DOHH2 (cell line): ENCODE data around the gene BEND5.

Experiments
- H3F3A ChIP-seq: fragments of 200-600 bp; sonication (generic), shearing (Covaris generic); 2 replicates; pipeline ENCODE4 v1.6.0; 2016; ENCODE audit warnings: antibody characterized with exemption, mild to moderate bottlenecking; ENCODE audit not compliant: control insufficient read depth, insufficient read depth
- H3K27ac ChIP-seq: fragments of 200-600 bp; sonication (generic); 2 replicates; pipeline ENCODE4 v1.5.1; 2014; ENCODE audit warnings: low read depth, mild to moderate bottlenecking, low read length, moderate library complexity
- H3K27me3 ChIP-seq: fragments of 200-600 bp; sonication (generic); 2 replicates; pipeline ENCODE4 v1.6.1; 2014; ENCODE audit warnings: mild to moderate bottlenecking, low read length, mixed read lengths; ENCODE audit not compliant: control insufficient read depth
- H3K36me3 ChIP-seq: fragments of 200-600 bp; sonication (generic); 2 replicates; pipeline ENCODE4 v1.6.1; 2014; ENCODE audit warnings: mild to moderate bottlenecking, low read length, moderate library complexity, mixed read lengths; ENCODE audit not compliant: control insufficient read depth
- H3K4me1 ChIP-seq: fragments of 200-600 bp; sonication (generic); 2 replicates; pipeline ENCODE4 v1.6.1; 2014; ENCODE audit warnings: mild to moderate bottlenecking, low read length, mixed read lengths; ENCODE audit not compliant: control insufficient read depth
- H3K4me2 ChIP-seq: fragments of 200-600 bp; sonication (generic); 2 replicates; pipeline ENCODE4 v1.6.0; 2014; ENCODE audit warnings: mild to moderate bottlenecking, low read length, moderate library complexity
- H3K4me3 ChIP-seq: fragments of 200-600 bp; sonication (generic); 2 replicates; pipeline ENCODE4 v1.5.1; 2014; ENCODE audit warnings: mild to moderate bottlenecking, low read length, mixed read lengths
- H3K79me2 ChIP-seq: fragments of 200-600 bp; sonication (generic); 2 replicates; pipeline ENCODE4 v1.6.1; 2014; ENCODE audit warnings: mild to moderate bottlenecking, low read length, mixed read lengths; ENCODE audit not compliant: control insufficient read depth
- H3K9me2 ChIP-seq: fragments of 200-600 bp; sonication (generic); replicated peaks from 2 replicates; pipeline ENCODE4 v1.6.1; 2014; ENCODE audit warnings: mild to moderate bottlenecking, low read length, mixed read lengths; ENCODE audit not compliant: control insufficient read depth
- H3K9me3 ChIP-seq: fragments of 200-600 bp; sonication (generic); 2 replicates; pipeline ENCODE4 v1.6.1; 2014; ENCODE audit warnings: antibody characterized with exemption, low read length, mixed read lengths; ENCODE audit not compliant: control insufficient read depth, insufficient read depth
- H4K20me1 ChIP-seq: fragments of 200-600 bp; sonication (generic); 2 replicates; pipeline ENCODE4 v1.6.0; 2014; ENCODE audit warnings: low read depth, mild to moderate bottlenecking, antibody characterized with exemption, low read length, moderate library complexity; ENCODE audit not compliant: control insufficient read depth, insufficient read depth
- EZH2phosphoT487 ChIP-seq: fragments of 200-600 bp; sonication (generic); IDR thresholded peaks from 2 replicates; pipeline ENCODE4 v1.6.1; 2017; ENCODE audit warnings: borderline replicate concordance, mild to moderate bottlenecking, antibody characterized with exemption, low read length, moderate library complexity, mixed read lengths
- TF ChIP-seq, protein P1 (sequence below): fragments of 200-600 bp; sonication (generic); IDR thresholded peaks from one replicate; pipeline ENCODE4 v1.5.1; 2014; ENCODE audit warnings: antibody characterized with exemption, mild to moderate bottlenecking, low read depth, low read length; ENCODE audit not compliant: poor library complexity, severe bottlenecking

Gene BEND5

DNA sequence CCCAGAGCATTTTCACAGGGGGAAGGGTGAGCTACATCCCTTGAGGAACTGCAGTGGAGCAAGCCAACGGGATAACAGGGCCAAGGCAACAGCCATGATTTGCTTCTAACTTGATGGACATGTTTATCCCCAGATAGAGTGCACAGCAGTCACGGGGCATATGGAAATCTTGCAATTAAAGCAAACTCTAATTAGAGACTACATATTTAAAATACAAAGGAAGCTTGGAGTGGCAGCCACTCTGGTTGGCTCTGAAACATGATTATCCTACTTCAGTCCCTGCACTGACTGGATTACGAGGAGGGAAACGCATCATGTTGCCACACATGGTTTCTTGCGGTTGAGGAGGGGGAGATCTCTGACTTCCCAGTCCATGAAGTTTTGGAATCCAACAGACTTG lies 60.8 kb downstream of the BEND5 start:
- Histone ChIP-seq H3K4me1 (no peaks in the 10 kb centered on the region), H3K79me2 (no peaks in the 10 kb centered on the region), H4K20me1 (no peaks in the 10 kb centered on the region), H3K27ac (no peak overlapping the region), H3K4me2 (no peak overlapping the region), H3K36me3 (no peaks in the 10 kb centered on the region), H3K4me3 (no peak overlapping the region), H3K9me2 (no peaks in the 10 kb centered on the region), H3K27me3 (no peaks in the 10 kb centered on the region), H3F3A (no peaks in the 10 kb centered on the region), H3K9me3 (no peaks in the 10 kb centered on the region)
- no peak for TF ChIP-seq EZH2phosphoT487
- TF ChIP-seq, protein P1, sequence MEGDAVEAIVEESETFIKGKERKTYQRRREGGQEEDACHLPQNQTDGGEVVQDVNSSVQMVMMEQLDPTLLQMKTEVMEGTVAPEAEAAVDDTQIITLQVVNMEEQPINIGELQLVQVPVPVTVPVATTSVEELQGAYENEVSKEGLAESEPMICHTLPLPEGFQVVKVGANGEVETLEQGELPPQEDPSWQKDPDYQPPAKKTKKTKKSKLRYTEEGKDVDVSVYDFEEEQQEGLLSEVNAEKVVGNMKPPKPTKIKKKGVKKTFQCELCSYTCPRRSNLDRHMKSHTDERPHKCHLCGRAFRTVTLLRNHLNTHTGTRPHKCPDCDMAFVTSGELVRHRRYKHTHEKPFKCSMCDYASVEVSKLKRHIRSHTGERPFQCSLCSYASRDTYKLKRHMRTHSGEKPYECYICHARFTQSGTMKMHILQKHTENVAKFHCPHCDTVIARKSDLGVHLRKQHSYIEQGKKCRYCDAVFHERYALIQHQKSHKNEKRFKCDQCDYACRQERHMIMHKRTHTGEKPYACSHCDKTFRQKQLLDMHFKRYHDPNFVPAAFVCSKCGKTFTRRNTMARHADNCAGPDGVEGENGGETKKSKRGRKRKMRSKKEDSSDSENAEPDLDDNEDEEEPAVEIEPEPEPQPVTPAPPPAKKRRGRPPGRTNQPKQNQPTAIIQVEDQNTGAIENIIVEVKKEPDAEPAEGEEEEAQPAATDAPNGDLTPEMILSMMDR, result no peak

DNA sequence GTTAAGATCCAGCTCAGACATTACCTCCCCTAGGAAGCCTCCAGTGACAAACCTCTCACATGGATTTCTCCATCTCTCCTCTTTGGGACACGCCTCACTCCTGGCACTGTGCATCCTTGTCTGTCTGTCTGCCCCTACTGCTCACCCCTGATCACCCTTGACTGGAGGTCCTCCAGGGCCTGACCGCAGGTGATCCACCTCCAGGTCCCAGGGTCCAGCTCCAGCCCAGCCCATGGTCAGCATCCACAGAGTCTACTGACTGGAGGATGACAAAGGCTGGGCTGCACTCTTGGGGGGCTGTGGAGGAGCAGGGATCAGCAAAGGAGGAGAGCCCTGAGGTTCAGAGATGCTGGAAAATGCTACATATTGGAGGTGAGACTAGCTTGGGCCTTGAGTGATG lies 65.8 kb downstream of the BEND5 start:
- TF ChIP-seq, protein P1, result no peak
- no peak for TF ChIP-seq EZH2phosphoT487
- Histone ChIP-seq H3K4me3 (no peak overlapping the region), H3K36me3 (no peaks in the 10 kb centered on the region), H3K4me1 (no peaks in the 10 kb centered on the region), H4K20me1 (no peaks in the 10 kb centered on the region), H3K79me2 (no peaks in the 10 kb centered on the region), H3F3A (no peaks in the 10 kb centered on the region), H3K9me3 (no peaks in the 10 kb centered on the region), H3K27me3 (no peaks in the 10 kb centered on the region), H3K9me2 (no peaks in the 10 kb centered on the region), H3K4me2 (no peak overlapping the region), H3K27ac (no peak overlapping the region)

GRCh38 chr1:48710318-48710717 lies 66.4 kb downstream of the BEND5 start:
- H3K36me3 ChIP-seq, result no peaks in the 10 kb centered on the region
- H3K4me3 ChIP-seq, result no peak overlapping the region
- no peaks in the 10 kb centered on the region for H3K9me2 ChIP-seq
- H3K27ac ChIP-seq, result no peak overlapping the region
- no peaks in the 10 kb centered on the region for H3K4me1 ChIP-seq
- no peaks in the 10 kb centered on the region for H3F3A ChIP-seq
- H3K27me3 ChIP-seq, result no peaks in the 10 kb centered on the region
- no peaks in the 10 kb centered on the region for H4K20me1 ChIP-seq
- no peak for TF ChIP-seq EZH2phosphoT487
- TF ChIP-seq, protein P1, result no peak
- no peak overlapping the region for H3K4me2 ChIP-seq
- H3K79me2 ChIP-seq, result no peaks in the 10 kb centered on the region
- no peaks in the 10 kb centered on the region for H3K9me3 ChIP-seq

DNA sequence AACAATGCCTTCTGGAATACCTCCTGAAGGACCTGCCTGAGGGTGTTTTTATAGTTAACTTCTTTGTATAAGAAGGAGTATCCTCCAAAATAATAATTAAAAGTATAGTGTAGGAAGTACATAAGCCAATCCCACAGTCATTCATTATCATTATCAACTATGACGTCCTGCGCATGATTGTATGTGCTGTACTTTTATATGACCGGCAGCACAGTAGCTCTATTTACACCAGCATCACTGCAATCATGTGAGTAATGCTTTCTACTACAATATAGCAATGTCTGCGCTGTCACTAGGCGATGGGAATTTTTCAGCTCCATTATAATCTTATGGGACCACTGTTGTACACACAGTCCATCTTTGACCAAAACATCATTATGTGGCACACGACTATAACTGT lies 72.0 kb downstream of the BEND5 start:
- no peak overlapping the region for H3K4me3 ChIP-seq
- no peaks in the 10 kb centered on the region for H3K9me3 ChIP-seq
- H4K20me1 ChIP-seq, result no peaks in the 10 kb centered on the region
- no peaks in the 10 kb centered on the region for H3K4me1 ChIP-seq
- H3K36me3 ChIP-seq, result no peaks in the 10 kb centered on the region
- H3F3A ChIP-seq, result no peaks in the 10 kb centered on the region
- H3K4me2 ChIP-seq, result no peak overlapping the region
- H3K9me2 ChIP-seq, result no peaks in the 10 kb centered on the region
- no peaks in the 10 kb centered on the region for H3K27me3 ChIP-seq
- no peaks in the 10 kb centered on the region for H3K79me2 ChIP-seq
- no peak for TF ChIP-seq EZH2phosphoT487
- TF ChIP-seq, protein P1, result no peak
- H3K27ac ChIP-seq, result no peak overlapping the region
